Trophoblast cell (in vitro differentiated cells and primary cell): ENCODE measurements around the gene ABR.

ENCODE experiments used
- DNase-seq, 2 donors: peaks; one replicate each; pipeline ENCODE4 v3.0.0-alpha.2; 2016
- H2AFZ ChIP-seq: 2 replicates; pipeline ENCODE4 v1.6.1; 2013; ENCODE audit warnings: low read length, moderate library complexity, mild to moderate bottlenecking; ENCODE audit not compliant: insufficient read depth, poor library complexity
- H2AK5ac ChIP-seq: 2 replicates; pipeline ENCODE4 v1.6.1; 2013; ENCODE audit warnings: mild to moderate bottlenecking, low read length
- H2BK120ac ChIP-seq: 2 replicates; pipeline ENCODE4 v1.6.1; 2013; ENCODE audit warnings: low read length, mild to moderate bottlenecking, moderate library complexity; ENCODE audit not compliant: insufficient read depth, poor library complexity
- H2BK12ac ChIP-seq: 2 replicates; pipeline ENCODE4 v1.6.1; 2013; ENCODE audit warnings: mild to moderate bottlenecking, low read length, moderate library complexity
- H2BK5ac ChIP-seq: 2 replicates; pipeline ENCODE4 v1.6.1; 2013; ENCODE audit warnings: low read length, low read depth, moderate library complexity, mild to moderate bottlenecking; ENCODE audit not compliant: poor library complexity
- H3K14ac ChIP-seq: 2 replicates; pipeline ENCODE4 v1.6.1; 2013; ENCODE audit warnings: mild to moderate bottlenecking, low read length
- H3K18ac ChIP-seq: 2 replicates; pipeline ENCODE4 v1.6.1; 2013; ENCODE audit warnings: mild to moderate bottlenecking, low read length
- H3K23ac ChIP-seq: 2 replicates; pipeline ENCODE4 v1.6.1; 2013; ENCODE audit warnings: low read length
- H3K27ac ChIP-seq: 2 replicates; pipeline ENCODE4 v1.5.1; 2013; ENCODE audit warnings: low read depth, mild to moderate bottlenecking, inconsistent platforms, low read length, moderate library complexity
- H3K27me3 ChIP-seq: 2 replicates; pipeline ENCODE4 v1.6.1; 2013; ENCODE audit warnings: inconsistent platforms, mild to moderate bottlenecking, low read length, moderate library complexity; ENCODE audit not compliant: insufficient read depth
- H3K36me3 ChIP-seq, 2 experiments: 1 replicate in 1 of 2; 2 replicates in 1 of 2; pipeline ENCODE4 v1.6.1; 2013; ENCODE audit warnings: low read length in 2 of 2, mild to moderate bottlenecking in 2 of 2, moderate library complexity in 1 of 2; ENCODE audit not compliant: insufficient read depth in 2 of 2, control insufficient read depth in 1 of 2
- H3K4ac ChIP-seq: 2 replicates; pipeline ENCODE4 v1.6.1; 2013; ENCODE audit warnings: low read depth, mild to moderate bottlenecking, low read length, moderate library complexity
- H3K4me1 ChIP-seq, 2 experiments: 1 replicate in 1 of 2; 2 replicates in 1 of 2; pipeline ENCODE4 v1.6.1; 2013; ENCODE audit warnings: low read length in 2 of 2, mild to moderate bottlenecking in 2 of 2, moderate library complexity in 1 of 2; ENCODE audit not compliant: insufficient read depth in 2 of 2, control insufficient read depth in 1 of 2
- H3K4me2 ChIP-seq: 2 replicates; pipeline ENCODE4 v1.6.1; 2013; ENCODE audit warnings: inconsistent platforms, mild to moderate bottlenecking, low read length, moderate library complexity
- H3K4me3 ChIP-seq: 2 replicates; pipeline ENCODE4 v1.5.1; 2013; ENCODE audit warnings: mild to moderate bottlenecking, low read depth, low read length, inconsistent platforms
- H3K79me1 ChIP-seq: one replicate; pipeline ENCODE4 v1.6.1; 2013; ENCODE audit warnings: low read length
- H3K79me2 ChIP-seq: 2 replicates; pipeline ENCODE4 v1.6.1; 2013; ENCODE audit warnings: low read length, mild to moderate bottlenecking; ENCODE audit not compliant: control insufficient read depth, insufficient read depth, poor library complexity
- H3K9ac ChIP-seq: 2 replicates; pipeline ENCODE4 v1.6.1; 2013; ENCODE audit warnings: mild to moderate bottlenecking, low read length
- H3K9me3 ChIP-seq: 2 replicates; pipeline ENCODE4 v1.6.1; 2013; ENCODE audit warnings: low read depth, mild to moderate bottlenecking, control low read depth, inconsistent platforms, low read length; ENCODE audit not compliant: insufficient read depth
- H4K12ac ChIP-seq: 2 replicates; pipeline ENCODE4 v1.6.1; 2013; ENCODE audit warnings: low read depth, mild to moderate bottlenecking, low read length, moderate library complexity
- H4K8ac ChIP-seq: 2 replicates; pipeline ENCODE4 v1.6.1; 2013; ENCODE audit warnings: low read depth, mild to moderate bottlenecking, low read length, moderate library complexity
- H4K91ac ChIP-seq: one replicate; pipeline ENCODE4 v1.6.1; 2013; ENCODE audit warnings: low read depth, mild to moderate bottlenecking, low read length, moderate library complexity
- WGBS: extraction: QIAGEN DNeasy Blood & Tissue Kit; methylation state at CpG from one replicate; pipeline ENCODE4 v1.1.7; 2013; ENCODE audit warnings: missing lambda C conversion rate; ENCODE audit not compliant: insufficient read length, insufficient coverage; ENCODE audit errors: extremely low coverage; 5-methylcytosine and 5-hydroxymethylcytosine counted together

ABR gene

DNA sequence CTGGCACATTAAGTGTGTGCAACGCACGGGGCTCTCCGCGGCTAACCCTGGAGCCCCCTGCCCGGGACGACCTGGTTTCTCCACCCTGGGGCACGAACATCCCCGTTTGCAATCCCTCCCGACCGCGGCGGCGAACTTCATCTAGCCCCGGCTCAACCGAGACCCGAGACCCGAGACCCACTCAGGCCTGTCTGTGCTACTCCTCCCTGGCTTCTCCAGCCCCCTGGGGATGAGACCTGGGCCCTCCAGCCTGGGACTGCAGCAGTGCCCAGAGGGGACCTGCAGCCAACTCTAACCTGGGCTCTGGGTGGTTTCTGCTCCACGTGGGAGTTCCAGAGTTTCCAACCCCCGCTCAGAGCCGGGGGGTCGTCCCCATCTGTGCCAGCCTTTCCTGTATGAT, 109.4 kb downstream of the ABR start:
- Histone ChIP-seq H3K4me1 (peaks cover 19 to 20% of the 10 kb centered on the region in 2 experiments), H3K4ac (peak overlapping the region; percentile 39), H3K79me1 (peaks cover 10% of the 10 kb centered on the region), H3K36me3 (peaks cover 29 to 41% of the 10 kb centered on the region in 2 experiments), H2AK5ac (peak overlapping the region; percentile 28), H3K79me2 (no peaks in the 10 kb centered on the region), H4K8ac (peak overlapping the region; percentile 14), H3K9me3 (peaks cover 6% of the 10 kb centered on the region), H3K4me2 (no peak overlapping the region), H3K4me3 (no peak overlapping the region), H3K18ac (peak overlapping the region; percentile 81), H3K27me3 (no peaks in the 10 kb centered on the region), H2AFZ (no peak overlapping the region), H2BK12ac (peak overlapping the region; percentile 72), H2BK5ac (peak overlapping the region; percentile 15), H3K27ac (peak overlapping the region; percentile 54), H3K23ac (no peak overlapping the region), H3K14ac (peak overlapping the region; percentile 64), H2BK120ac (peak overlapping the region; percentile 59), H4K91ac (peak overlapping the region; percentile 74), H4K12ac (no peak overlapping the region), H3K9ac (no peak overlapping the region)
- WGBS: no CpG with 5 or more reads among the region's 21 CpGs
- DNase-seq: no peak

DNA sequence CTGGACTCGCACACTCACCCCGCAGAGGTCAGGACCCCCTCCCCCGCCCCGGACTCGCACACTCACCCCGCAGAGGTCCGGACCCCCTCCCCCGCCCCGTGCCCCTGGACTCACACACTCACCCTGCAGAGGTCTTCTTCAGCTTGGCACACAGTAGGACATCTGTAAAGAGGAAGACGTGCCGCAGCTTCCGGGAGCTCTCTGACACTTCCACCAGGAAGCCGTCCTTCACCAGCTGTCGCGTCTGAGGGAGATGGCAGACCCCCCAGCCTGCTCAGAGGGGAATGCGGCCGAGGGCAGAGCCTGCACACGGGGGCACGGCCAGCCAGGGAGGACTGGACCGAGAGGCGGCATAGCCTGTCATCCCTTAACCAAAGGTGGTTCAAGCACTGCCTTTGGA, 109.9 kb downstream of the ABR start:
- Histone ChIP-seq H3K4me3 (no peak overlapping the region), H3K18ac (no peak overlapping the region), H4K12ac (no peak overlapping the region), H2AK5ac (no peak overlapping the region), H3K14ac (peak overlapping the region; percentile 3), H4K8ac (no peak overlapping the region), H3K27me3 (no peaks in the 10 kb centered on the region), H3K9me3 (peaks cover 6% of the 10 kb centered on the region), H2AFZ (no peak overlapping the region), H2BK5ac (no peak overlapping the region), H2BK12ac (peak overlapping the region; percentile 72), H3K27ac (no peak overlapping the region), H3K79me2 (no peaks in the 10 kb centered on the region), H3K4ac (no peak overlapping the region), H4K91ac (peak overlapping the region; percentile 74), H3K4me2 (no peak overlapping the region), H2BK120ac (no peak overlapping the region), H3K9ac (no peak overlapping the region), H3K36me3 (peaks cover 29 to 36% of the 10 kb centered on the region in 2 experiments), H3K4me1 (peaks cover 19 to 20% of the 10 kb centered on the region in 2 experiments), H3K79me1 (peaks cover 10% of the 10 kb centered on the region), H3K23ac (no peak overlapping the region)
- WGBS: no CpG with 5 or more reads among the region's 21 CpGs
- DNase-seq: no peak

DNA sequence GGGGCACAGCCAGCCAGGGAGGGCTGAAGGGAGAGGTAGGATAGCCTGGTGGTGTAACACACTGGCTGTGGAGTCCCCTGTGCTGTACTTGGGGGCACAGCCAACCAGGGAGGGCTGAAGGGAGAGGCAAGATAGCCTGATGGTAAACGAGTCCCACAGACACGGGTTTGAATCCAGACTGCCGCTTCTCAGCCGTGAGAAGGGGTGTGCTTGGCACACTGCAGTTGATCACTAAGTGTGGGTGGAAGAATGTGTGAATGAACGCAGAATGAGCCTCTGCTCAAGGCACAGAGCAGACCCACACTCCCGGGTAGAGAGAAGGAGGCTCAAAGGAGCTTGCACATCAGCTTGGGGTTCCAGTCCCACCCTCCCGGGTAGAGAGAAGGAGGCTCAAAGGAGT, 111.4 kb downstream of the ABR start:
- no peak overlapping the region for H4K8ac ChIP-seq
- peaks cover 10% of the 10 kb centered on the region for H3K79me1 ChIP-seq
- peaks cover 30 to 33% of the 10 kb centered on the region in 2 experiments for H3K36me3 ChIP-seq
- no peak overlapping the region for H2BK12ac ChIP-seq
- no peak overlapping the region for H3K9ac ChIP-seq
- H4K91ac ChIP-seq: no peak overlapping the region
- H3K14ac ChIP-seq: no peak overlapping the region
- WGBS: no CpG with 5 or more reads among the region's 7 CpGs
- H3K18ac ChIP-seq: no peak overlapping the region
- no peak overlapping the region for H2AFZ ChIP-seq
- no peak overlapping the region for H3K23ac ChIP-seq
- no peak overlapping the region for H4K12ac ChIP-seq
- no peak overlapping the region for H3K27ac ChIP-seq
- H3K4me1 ChIP-seq: peaks cover 19 to 20% of the 10 kb centered on the region in 2 experiments
- no peak for DNase-seq
- H3K9me3 ChIP-seq: peaks cover 6% of the 10 kb centered on the region
- H2BK5ac ChIP-seq: no peak overlapping the region
- H3K4ac ChIP-seq: no peak overlapping the region
- H3K4me3 ChIP-seq: peak overlapping the region; percentile 47
- H2BK120ac ChIP-seq: no peak overlapping the region
- no peaks in the 10 kb centered on the region for H3K27me3 ChIP-seq
- H2AK5ac ChIP-seq: no peak overlapping the region
- no peak overlapping the region for H3K4me2 ChIP-seq
- H3K79me2 ChIP-seq: no peaks in the 10 kb centered on the region

DNA sequence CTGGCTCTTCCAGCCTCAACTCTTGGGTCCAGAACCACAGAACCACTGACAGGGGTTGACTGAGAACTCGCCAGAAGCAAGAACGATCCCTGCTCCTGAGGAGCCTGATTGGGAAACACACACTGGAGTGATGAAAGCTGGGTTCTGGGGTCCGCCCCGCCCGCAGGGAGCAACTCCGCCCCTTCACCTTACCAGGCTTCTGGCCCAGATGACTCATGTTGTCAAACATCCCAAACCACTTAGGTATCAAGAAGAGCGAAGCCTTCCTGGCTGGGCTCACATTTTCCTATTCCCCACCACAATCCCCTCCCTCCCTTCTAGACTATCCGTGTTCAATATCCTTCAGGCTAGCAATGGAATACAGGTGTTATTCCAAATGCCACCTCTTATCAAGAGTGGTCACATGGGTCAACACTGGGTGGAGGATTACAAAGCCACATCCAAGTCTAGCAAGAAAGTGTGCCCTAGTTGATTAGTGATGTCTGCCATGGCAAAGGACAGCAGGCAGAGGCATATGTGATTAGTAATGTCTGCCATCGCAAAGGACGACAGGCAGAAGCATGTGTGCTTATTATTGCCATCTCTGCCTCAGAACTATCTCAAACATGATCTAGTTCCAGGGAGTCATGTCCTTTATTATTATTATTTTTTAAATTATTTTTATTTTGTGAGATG, 112.4 kb downstream of the ABR start:
- no peak overlapping the region for H2AK5ac ChIP-seq
- no CpG with 5 or more reads among the region's 10 CpGs for WGBS
- H2BK5ac ChIP-seq: no peak overlapping the region
- no peak overlapping the region for H2BK12ac ChIP-seq
- H3K4me3 ChIP-seq: no peak overlapping the region
- H3K79me1 ChIP-seq: peaks cover 10% of the 10 kb centered on the region
- H4K12ac ChIP-seq: no peak overlapping the region
- no peak overlapping the region for H3K4me2 ChIP-seq
- H3K23ac ChIP-seq: no peak overlapping the region
- H3K14ac ChIP-seq: no peak overlapping the region
- H2BK120ac ChIP-seq: no peak overlapping the region
- H4K8ac ChIP-seq: no peak overlapping the region
- H3K27me3 ChIP-seq: no peaks in the 10 kb centered on the region
- no peak overlapping the region for H3K4ac ChIP-seq
- no peak overlapping the region for H3K9ac ChIP-seq
- peaks cover 6% of the 10 kb centered on the region for H3K9me3 ChIP-seq
- DNase-seq: no peak
- peaks cover 26 to 31% of the 10 kb centered on the region in 2 experiments for H3K36me3 ChIP-seq
- no peaks in the 10 kb centered on the region for H3K79me2 ChIP-seq
- H2AFZ ChIP-seq: no peak overlapping the region
- H3K18ac ChIP-seq: no peak overlapping the region
- H3K4me1 ChIP-seq: peaks cover 19 to 20% of the 10 kb centered on the region in 2 experiments
- H3K27ac ChIP-seq: no peak overlapping the region
- no peak overlapping the region for H4K91ac ChIP-seq
